Endodermal cell (in vitro differentiated cells): ENCODE results near the gene IKZF2. TPM values are rescaled to one million over a fixed set of nuclear protein-coding genes. Genes with fewer than 3 reads are reported as not detected.

Experiments
- DNase-seq: peaks from one replicate; pipeline ENCODE4 v3.0.0-alpha.2; 2017
- H3K27ac ChIP-seq: 2 replicates; pipeline ENCODE4 v1.5.1; 2013; ENCODE audit warnings: mild to moderate bottlenecking, low read depth, low read length, moderate library complexity
- H3K27me3 ChIP-seq: 2 replicates; pipeline ENCODE4 v1.6.1; 2013; ENCODE audit warnings: mild to moderate bottlenecking, low read length, moderate library complexity; ENCODE audit not compliant: insufficient read depth, control insufficient read depth, poor library complexity, severe bottlenecking
- H3K36me3 ChIP-seq: 2 replicates; pipeline ENCODE4 v1.7.0; 2013; ENCODE audit warnings: mild to moderate bottlenecking, low read length, moderate library complexity; ENCODE audit not compliant: control insufficient read depth, insufficient read depth
- H3K4me1 ChIP-seq: one replicate; pipeline ENCODE4 v1.7.0; 2013; ENCODE audit warnings: low read length; ENCODE audit not compliant: control insufficient read depth, insufficient read depth
- H3K4me3 ChIP-seq: 2 replicates; pipeline ENCODE4 v1.5.1; 2013; ENCODE audit warnings: mild to moderate bottlenecking, low read length, moderate library complexity
- H3K9ac ChIP-seq: 2 replicates; pipeline ENCODE4 v1.6.1; 2013; ENCODE audit warnings: mild to moderate bottlenecking, low read length, moderate library complexity; ENCODE audit not compliant: poor library complexity, severe bottlenecking; ENCODE audit errors: extremely low read depth
- H3K9me3 ChIP-seq: 2 replicates; pipeline ENCODE4 v1.6.1; 2013; ENCODE audit warnings: mild to moderate bottlenecking, low read length, moderate library complexity; ENCODE audit not compliant: control insufficient read depth
- H3K27ac Mint-ChIP-seq: 2 replicates; pipeline ENCODE4 v1.8.0; 2020; ENCODE audit warnings: mixed read lengths
- H3K27me3 Mint-ChIP-seq: 2 replicates; pipeline ENCODE4 v1.8.0; 2021; ENCODE audit warnings: mild to moderate bottlenecking, mixed read lengths; ENCODE audit not compliant: insufficient read depth
- H3K36me3 Mint-ChIP-seq: 2 replicates; pipeline ENCODE4 v1.8.0; 2020; ENCODE audit warnings: low read depth, mixed read lengths
- H3K4me1 Mint-ChIP-seq: 2 replicates; pipeline ENCODE4 v1.8.0; 2020; ENCODE audit warnings: mixed read lengths
- H3K4me3 Mint-ChIP-seq: 2 replicates; pipeline ENCODE4 v1.8.0; 2020; ENCODE audit warnings: mild to moderate bottlenecking, moderate library complexity, mixed read lengths
- H3K9me3 Mint-ChIP-seq: 2 replicates; pipeline ENCODE4 v1.8.0; 2020; ENCODE audit warnings: mild to moderate bottlenecking, mixed read lengths
- CTCF ChIP-seq: fragments of 200-600 bp; sonication (generic); conservative IDR thresholded peaks from 2 replicates; pipeline ENCODE4 v1.5.0; 2021; ENCODE audit warnings: antibody characterized with exemption, mild to moderate bottlenecking
- WGBS, 2 experiments: methylation state at CpG; one replicate each; pipeline versions ENCODE4 v1.1.5 to v1.1.7; 2013; ENCODE audit warnings: missing lambda C conversion rate in 2 of 2, mixed read lengths in 1 of 2; ENCODE audit not compliant: insufficient coverage in 1 of 2, insufficient read length in 1 of 2; 5-methylcytosine and 5-hydroxymethylcytosine counted together
- total RNA-seq, 2 donors: library from RNA; stranded (reverse); fragmentation: NEBNext Ultra II Directional in 1 of 2; extraction: Animal tissue kit (Norgen Biotek cat#: 25700) in 1 of 2; gene quantifications; 2 replicates in 1 of 2; 3 replicates in 1 of 2; pipeline ENCODE4 v1.2.1, GENCODE V29; 2021

Gene IKZF2
- total RNA-seq, 2 donors from 2014 or later, result 3.9 to 8.7 TPM

GRCh38 chr2:212953170-212953920 lies 198.1 kb downstream of the IKZF2 start:
- Histone ChIP-seq H3K27me3 (no peaks in the 10 kb centered on the region), H3K4me1 (peaks cover 9% of the 10 kb centered on the region), H3K27ac (no peak overlapping the region), H3K9ac (no peak overlapping the region), H3K36me3 (no peaks in the 10 kb centered on the region), H3K9me3 (no peaks in the 10 kb centered on the region), H3K4me3 (no peak overlapping the region)
- WGBS, 2 experiments, result 59 to 69% methylated on average over 3 of the region's 3 CpGs
- no peak for DNase-seq
- H3K4me3 Mint-ChIP-seq, result no peak overlapping the region
- H3K27ac Mint-ChIP-seq, result no peak overlapping the region
- no peaks in the 10 kb centered on the region for H3K27me3 Mint-ChIP-seq
- H3K4me1 Mint-ChIP-seq, result peaks cover 24% of the 10 kb centered on the region
- no peak for TF ChIP-seq CTCF
- H3K36me3 Mint-ChIP-seq, result no peaks in the 10 kb centered on the region
- H3K9me3 Mint-ChIP-seq, result no peaks in the 10 kb centered on the region

- no peaks in the 10 kb centered on the region for H3K36me3 ChIP-seq
- Mint-ChIP-seq H3K27me3 (no peaks in the 10 kb centered on the region), H3K9me3 (no peaks in the 10 kb centered on the region), H3K27ac (no peak overlapping the region), H3K4me3 (no peak overlapping the region), H3K36me3 (no peaks in the 10 kb centered on the region), H3K4me1 (peaks cover 40% of the 10 kb centered on the region)
- no peak for DNase-seq
- no peaks in the 10 kb centered on the region for H3K9me3 ChIP-seq
- H3K27me3 ChIP-seq, result no peaks in the 10 kb centered on the region
- peaks cover 9% of the 10 kb centered on the region for H3K4me1 ChIP-seq
- H3K27ac ChIP-seq, result no peak overlapping the region
- H3K4me3 ChIP-seq, result no peak overlapping the region
- H3K9ac ChIP-seq, result no peak overlapping the region
- WGBS, 2 experiments, result 78 to 95% methylated on average over 1 of the region's 1 CpG
- no peak for TF ChIP-seq CTCF
Measured at GRCh38 chr2:212949786-212950185, 201.6 kb downstream of the IKZF2 start.

Other genes with a start within 250 kb of the IKZF2 start
- 10 to 100 TPM; 27.8 to 38.2 TPM for gene SPAG16, start 132.9 kb upstream of the IKZF2 start, total RNA-seq